Measurements from ENCODE around the gene ZNF583.

ZNF583 gene

DNA sequence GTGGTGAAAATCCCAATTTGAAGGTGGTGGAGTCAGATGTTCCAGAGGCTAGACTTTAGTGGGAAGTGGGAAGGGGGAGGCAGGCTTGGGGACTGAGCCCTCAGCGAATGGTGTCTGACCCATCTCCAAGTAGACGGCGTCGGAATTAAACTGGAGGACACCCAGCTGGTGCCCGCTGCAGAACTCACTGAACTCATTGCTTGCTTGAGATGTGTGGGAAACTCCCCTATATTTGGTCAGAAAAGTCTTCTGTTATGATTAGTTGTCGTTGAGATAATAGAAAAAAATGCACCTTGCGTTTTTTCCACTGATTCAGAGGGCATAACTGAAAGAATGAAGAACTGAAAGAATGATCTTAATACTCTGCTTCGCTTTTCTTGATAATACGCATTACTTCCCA lies 871 bp upstream of the ZNF583 start:
- peak overlapping the region; percentile 97 for H3K4me3 Mint-ChIP-seq
- peaks cover 35% of the 10 kb centered on the region for H3K4me1 Mint-ChIP-seq (ENCODE audit: low read depth)
- H3K36me3 Mint-ChIP-seq = peaks cover 58% of the 10 kb centered on the region
- peak overlapping the region; percentile 100 for H3K27ac Mint-ChIP-seq
- no peaks in the 10 kb centered on the region for H3K27me3 Mint-ChIP-seq
- H3K9me3 Mint-ChIP-seq (ENCODE audit: low read depth) = peaks cover 39% of the 10 kb centered on the region

GRCh38 chr19:56404705-56405056 lies 549 bp downstream of the ZNF583 start:
- H3K27me3 Mint-ChIP-seq = no peaks in the 10 kb centered on the region
- H3K9me3 Mint-ChIP-seq (ENCODE audit: low read depth) = peaks cover 41% of the 10 kb centered on the region
- peaks cover 35% of the 10 kb centered on the region for H3K4me1 Mint-ChIP-seq (ENCODE audit: low read depth)
- peak overlapping the region; percentile 100 for H3K27ac Mint-ChIP-seq
- H3K4me3 Mint-ChIP-seq = peak overlapping the region; percentile 97
- H3K36me3 Mint-ChIP-seq = peaks cover 55% of the 10 kb centered on the region

GRCh38 chr19:56405062-56405461 lies 930 bp downstream of the ZNF583 start:
- H3K4me1 Mint-ChIP-seq (ENCODE audit: low read depth) = peaks cover 35% of the 10 kb centered on the region
- peak overlapping the region; percentile 100 for H3K27ac Mint-ChIP-seq
- H3K4me3 Mint-ChIP-seq = peak overlapping the region; percentile 97
- H3K9me3 Mint-ChIP-seq (ENCODE audit: low read depth) = peaks cover 42% of the 10 kb centered on the region
- H3K36me3 Mint-ChIP-seq = peaks cover 58% of the 10 kb centered on the region
- no peaks in the 10 kb centered on the region for H3K27me3 Mint-ChIP-seq

GRCh38 chr19:56423276-56423984 lies 19.3 kb downstream of the ZNF583 start:
- Mint-ChIP-seq H3K27ac (no peak overlapping the region), H3K9me3 (ENCODE audit: low read depth) (peaks cover 53% of the 10 kb centered on the region), H3K36me3 (peaks cover 61% of the 10 kb centered on the region), H3K27me3 (no peaks in the 10 kb centered on the region), H3K4me3 (no peak overlapping the region), H3K4me1 (ENCODE audit: low read depth) (no peaks in the 10 kb centered on the region)

DNA sequence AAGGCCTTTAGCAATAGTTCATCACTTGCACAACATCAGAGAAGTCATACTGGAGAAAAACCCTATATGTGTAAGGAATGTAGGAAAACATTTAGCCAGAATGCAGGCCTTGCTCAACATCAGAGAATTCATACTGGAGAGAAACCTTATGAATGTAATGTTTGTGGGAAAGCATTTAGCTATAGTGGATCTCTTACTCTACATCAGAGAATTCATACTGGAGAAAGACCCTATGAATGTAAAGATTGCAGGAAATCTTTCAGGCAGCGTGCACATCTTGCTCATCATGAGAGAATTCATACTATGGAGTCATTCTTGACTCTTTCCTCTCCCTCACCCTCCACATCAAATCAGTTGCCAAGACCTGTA lies 19.8 kb downstream of the ZNF583 start:
- H3K9me3 Mint-ChIP-seq (ENCODE audit: low read depth) = peaks cover 48% of the 10 kb centered on the region
- no peaks in the 10 kb centered on the region for H3K27me3 Mint-ChIP-seq
- no peak overlapping the region for H3K27ac Mint-ChIP-seq
- H3K4me3 Mint-ChIP-seq = no peak overlapping the region
- no peaks in the 10 kb centered on the region for H3K4me1 Mint-ChIP-seq (ENCODE audit: low read depth)
- H3K36me3 Mint-ChIP-seq = peaks cover 57% of the 10 kb centered on the region

GRCh38 chr19:56441206-56441792 lies 37.2 kb downstream of the ZNF583 start:
- Mint-ChIP-seq H3K27ac (no peak overlapping the region), H3K36me3 (peaks cover 34% of the 10 kb centered on the region), H3K4me3 (no peak overlapping the region), H3K4me1 (ENCODE audit: low read depth) (no peaks in the 10 kb centered on the region), H3K9me3 (ENCODE audit: low read depth) (peaks cover 32% of the 10 kb centered on the region), H3K27me3 (no peaks in the 10 kb centered on the region)

- Mint-ChIP-seq H3K9me3 (ENCODE audit: low read depth) (peaks cover 39% of the 10 kb centered on the region), H3K4me3 (no peak overlapping the region), H3K36me3 (peaks cover 47% of the 10 kb centered on the region), H3K4me1 (ENCODE audit: low read depth) (peaks cover 22% of the 10 kb centered on the region), H3K27me3 (peaks cover 7% of the 10 kb centered on the region), H3K27ac (no peak overlapping the region)
These were observed 70.2 kb downstream of the ZNF583 start for GRCh38 chr19:56474308-56474707.

GRCh38 chr19:56476093-56476492 lies 72.0 kb downstream of the ZNF583 start:
- Mint-ChIP-seq H3K36me3 (peaks cover 56% of the 10 kb centered on the region), H3K4me3 (peak overlapping the region; percentile 95), H3K4me1 (ENCODE audit: low read depth) (peaks cover 22% of the 10 kb centered on the region), H3K27ac (peak overlapping the region; percentile 97), H3K27me3 (peaks cover 9% of the 10 kb centered on the region), H3K9me3 (ENCODE audit: low read depth) (peaks cover 48% of the 10 kb centered on the region)
